ENCODE results near the gene ITGA1.
A peak's percentile ranks its signal among the peaks of the same experiment; 100 is the strongest.

Gene ITGA1

GRCh38 chr5:52796516-52797103 is 8.9 kb downstream of the ITGA1 start:
- Histone ChIP-seq H3K36me3 (replicated peaks; ENCODE audit: insufficient read depth, low read length) (no peaks in the 10 kb centered on the region; the same call in 1 of the 2 replicates), H2AFZ (ENCODE audit: low read length) (no peak overlapping the region), H3K9ac (ENCODE audit: low read length) (no peak overlapping the region), H3K4me2 (ENCODE audit: low read depth, low read length) (no peak overlapping the region), H3K27ac (ENCODE audit: low read length) (no peak overlapping the region), H3K4me1 (ENCODE audit: low read length) (peaks cover 9% of the 10 kb centered on the region; the same call in 1 of the 2 replicates), H3K79me2 (ENCODE audit: low read length) (peaks cover 15% of the 10 kb centered on the region), H3K9me3 (replicated peaks; ENCODE audit: insufficient read depth, low read length) (no peaks in the 10 kb centered on the region), H3K4me3 (ENCODE audit: low read length) (no peak overlapping the region), H4K20me1 (ENCODE audit: insufficient read depth, low read length) (no peaks in the 10 kb centered on the region), H3K27me3 (replicated peaks; ENCODE audit: insufficient read depth, low read length) (no peaks in the 10 kb centered on the region), H3F3A (ENCODE audit: insufficient read depth, low read length) (no peaks in the 10 kb centered on the region), H3K9me2 (replicated peaks; ENCODE audit: insufficient read depth, low read length) (no peaks in the 10 kb centered on the region)
- no peak for DNase-seq
- no peak for TF ChIP-seq EZH2phosphoT487 (IDR thresholded peaks at IDR 0.05; ENCODE audit: low read length)
- no peak for TF ChIP-seq EZH2 (optimal IDR thresholded peaks at IDR 0.05; ENCODE audit: low read depth, low read length)
- TF ChIP-seq CTCF (IDR thresholded peaks at IDR 0.05; ENCODE audit: low read length): no peak

GRCh38 chr5:52798938-52799337 is 11.2 kb downstream of the ITGA1 start:
- H3K36me3 ChIP-seq (replicated peaks; ENCODE audit: insufficient read depth, low read length): no peaks in the 10 kb centered on the region; the same call in 1 of the 2 replicates
- H4K20me1 ChIP-seq (ENCODE audit: insufficient read depth, low read length): no peaks in the 10 kb centered on the region
- H3K27ac ChIP-seq (ENCODE audit: low read length): no peak overlapping the region
- peak overlapping the region; percentile 97 for H2AFZ ChIP-seq (ENCODE audit: low read length)
- no peaks in the 10 kb centered on the region for H3K27me3 ChIP-seq (replicated peaks; ENCODE audit: insufficient read depth, low read length)
- H3K79me2 ChIP-seq (ENCODE audit: low read length): peaks cover 19% of the 10 kb centered on the region
- DNase-seq: no peak
- H3K4me2 ChIP-seq (ENCODE audit: low read depth, low read length): peak overlapping the region; percentile 90
- no peaks in the 10 kb centered on the region for H3K9me2 ChIP-seq (replicated peaks; ENCODE audit: insufficient read depth, low read length)
- H3K4me3 ChIP-seq (ENCODE audit: low read length): peak overlapping the region; percentile 81
- peaks cover 14% of the 10 kb centered on the region; the same call in 1 of the 2 replicates for H3K4me1 ChIP-seq (ENCODE audit: low read length)
- H3K9me3 ChIP-seq (replicated peaks; ENCODE audit: insufficient read depth, low read length): no peaks in the 10 kb centered on the region
- peak overlapping the region; percentile 52; the same call in 1 of the 2 replicates for H3K9ac ChIP-seq (ENCODE audit: low read length)
- H3F3A ChIP-seq (ENCODE audit: insufficient read depth, low read length): no peaks in the 10 kb centered on the region
- TF ChIP-seq EZH2 (optimal IDR thresholded peaks at IDR 0.05; ENCODE audit: low read depth, low read length) (no peak), EZH2phosphoT487 (IDR thresholded peaks at IDR 0.05; ENCODE audit: low read length) (no peak), CTCF (IDR thresholded peaks at IDR 0.05; ENCODE audit: low read length) (no peak)

- H2AFZ ChIP-seq (ENCODE audit: low read length): peak overlapping the region; percentile 97
- peaks cover 14% of the 10 kb centered on the region; the same call in 1 of the 2 replicates for H3K4me1 ChIP-seq (ENCODE audit: low read length)
- peak; percentile 18 for DNase-seq
Observed at GRCh38 chr5:52799358-52799982, 11.8 kb downstream of the ITGA1 start.

More at GRCh38 chr5:52799358-52799982, 11.8 kb downstream of the ITGA1 start:
- Histone ChIP-seq H3K79me2 (ENCODE audit: low read length) (peaks cover 19% of the 10 kb centered on the region), H3K27ac (ENCODE audit: low read length) (peak overlapping the region; percentile 12; the same call in 1 of the 2 replicates), H4K20me1 (ENCODE audit: insufficient read depth, low read length) (no peaks in the 10 kb centered on the region), H3K36me3 (replicated peaks; ENCODE audit: insufficient read depth, low read length) (no peaks in the 10 kb centered on the region; the same call in 1 of the 2 replicates), H3K9me2 (replicated peaks; ENCODE audit: insufficient read depth, low read length) (no peaks in the 10 kb centered on the region), H3K27me3 (replicated peaks; ENCODE audit: insufficient read depth, low read length) (no peaks in the 10 kb centered on the region), H3F3A (ENCODE audit: insufficient read depth, low read length) (no peaks in the 10 kb centered on the region), H3K4me3 (ENCODE audit: low read length) (peak overlapping the region; percentile 81), H3K9me3 (replicated peaks; ENCODE audit: insufficient read depth, low read length) (no peaks in the 10 kb centered on the region), H3K4me2 (ENCODE audit: low read depth, low read length) (peak overlapping the region; percentile 90), H3K9ac (ENCODE audit: low read length) (peak overlapping the region; percentile 52)
- no peak for TF ChIP-seq CTCF (IDR thresholded peaks at IDR 0.05; ENCODE audit: low read length)
- no peak for TF ChIP-seq EZH2 (optimal IDR thresholded peaks at IDR 0.05; ENCODE audit: low read depth, low read length)
- no peak for TF ChIP-seq EZH2phosphoT487 (IDR thresholded peaks at IDR 0.05; ENCODE audit: low read length)
